GM11168 (cell line): Measurements from ENCODE around the gene HSPBP1.

ENCODE experiments used
- in situ Hi-C: fragments of 300-500 bp; cut with MboI; formaldehyde crosslinking; loops from one replicate; pipeline ENCODE4 v1.12.0; 2022; ENCODE audit warnings: low sequenced_read_pairs; ENCODE audit not compliant: unreplicated experiment

Gene HSPBP1

DNA sequence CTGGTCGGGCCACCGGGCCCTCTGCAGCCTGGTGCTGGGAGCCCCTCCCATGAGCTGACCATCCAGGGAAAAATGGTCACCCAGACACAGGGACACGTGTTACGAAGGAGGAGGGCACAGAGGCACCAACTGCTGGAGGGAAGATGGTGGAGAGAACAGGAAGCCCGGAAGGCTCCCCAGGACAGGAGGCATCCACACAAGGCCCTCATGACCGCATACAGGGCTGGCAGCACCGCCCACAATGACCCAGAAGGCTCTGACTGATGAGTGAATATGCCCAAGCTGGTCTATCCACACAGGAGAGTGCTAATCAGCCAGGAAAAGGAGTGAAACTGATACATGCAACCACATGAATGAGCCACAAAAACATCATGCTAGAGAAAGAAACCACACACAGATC, 37.4 kb downstream of the HSPBP1 start:
- in situ Hi-C loops, result no loop called here

DNA sequence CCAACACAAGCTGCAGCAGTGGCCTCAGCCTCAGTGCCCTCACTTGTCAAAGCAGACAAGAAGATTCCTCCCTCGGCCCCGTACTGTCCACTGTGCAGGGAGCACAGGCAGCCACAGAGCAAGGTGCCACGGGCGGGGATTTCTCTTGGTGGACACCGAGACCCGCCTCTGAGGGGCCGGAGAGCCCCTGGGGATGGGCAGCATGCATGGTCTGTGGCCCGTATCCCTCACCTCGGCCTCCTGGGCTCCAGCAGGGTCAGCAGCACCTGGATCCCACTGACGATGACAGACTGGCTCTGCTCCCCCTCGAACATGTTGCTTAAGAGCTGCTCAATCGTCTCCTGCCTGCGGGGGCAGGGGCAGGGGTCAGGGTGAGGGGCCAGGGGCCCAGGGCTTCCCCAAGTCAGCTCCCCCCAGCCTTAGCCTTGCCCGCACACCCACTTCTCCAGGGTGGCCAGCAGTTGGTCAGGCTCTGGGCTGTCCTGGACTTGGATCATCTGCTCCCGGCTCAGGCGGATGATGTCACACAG, 37.9 kb downstream of the HSPBP1 start:
- in situ Hi-C loops, result no loop called here

DNA sequence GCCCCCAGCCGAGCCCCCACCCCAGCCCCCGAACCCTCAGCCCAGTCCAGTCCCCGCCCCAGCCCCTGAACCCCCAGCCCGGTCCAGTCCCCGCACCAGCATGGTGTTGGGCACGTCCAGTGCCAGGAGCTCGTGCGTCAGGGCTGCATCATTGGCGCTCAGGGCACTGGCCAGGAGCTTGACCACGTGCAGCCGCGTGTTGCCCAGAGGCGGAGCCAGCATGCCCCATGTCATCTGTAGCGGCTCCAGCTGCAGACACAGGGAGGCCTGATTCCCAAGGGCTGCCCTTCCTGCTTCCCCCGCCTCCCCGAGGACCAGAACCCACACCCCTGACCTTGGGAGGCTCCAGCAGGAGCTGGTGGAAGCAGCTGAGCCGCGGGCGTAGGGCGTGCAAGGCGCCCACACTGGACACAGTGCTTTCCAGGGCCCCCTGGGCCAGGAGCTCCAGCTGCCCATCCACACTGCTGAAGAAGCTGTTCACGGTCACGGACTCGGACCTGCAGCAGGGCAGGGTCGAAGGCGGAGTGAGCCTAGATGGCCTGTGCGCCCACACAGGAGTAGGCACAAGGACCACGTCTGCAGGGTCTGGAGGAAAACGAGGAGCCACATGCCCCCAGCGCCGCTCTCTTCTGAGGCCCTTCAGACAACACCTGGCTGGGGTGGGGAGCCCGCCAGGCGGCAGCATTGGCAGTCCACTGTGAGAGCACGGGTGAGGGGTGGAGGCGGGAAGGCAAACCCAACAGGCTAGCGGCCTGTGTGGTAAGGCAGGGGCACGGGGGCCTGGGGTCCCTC, 38.6 kb downstream of the HSPBP1 start:
- in situ Hi-C loops, result no loop called here

DNA sequence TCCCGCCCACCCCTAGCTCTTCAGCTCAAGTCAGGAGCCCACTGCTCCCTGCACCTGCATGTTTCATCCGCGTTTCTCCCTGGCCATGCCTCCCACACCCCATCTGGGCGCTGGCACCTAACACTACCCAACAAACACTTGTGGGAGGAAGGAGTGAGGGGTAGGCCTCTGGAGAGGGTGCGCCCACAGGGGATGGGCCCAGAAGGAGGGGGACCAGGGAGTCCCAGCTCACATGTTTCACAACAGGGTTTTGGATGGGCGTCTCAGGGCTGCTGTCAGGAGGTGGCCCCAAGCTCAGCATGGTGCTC, 39.2 kb downstream of the HSPBP1 start:
- in situ Hi-C loops, result no loop called here

DNA sequence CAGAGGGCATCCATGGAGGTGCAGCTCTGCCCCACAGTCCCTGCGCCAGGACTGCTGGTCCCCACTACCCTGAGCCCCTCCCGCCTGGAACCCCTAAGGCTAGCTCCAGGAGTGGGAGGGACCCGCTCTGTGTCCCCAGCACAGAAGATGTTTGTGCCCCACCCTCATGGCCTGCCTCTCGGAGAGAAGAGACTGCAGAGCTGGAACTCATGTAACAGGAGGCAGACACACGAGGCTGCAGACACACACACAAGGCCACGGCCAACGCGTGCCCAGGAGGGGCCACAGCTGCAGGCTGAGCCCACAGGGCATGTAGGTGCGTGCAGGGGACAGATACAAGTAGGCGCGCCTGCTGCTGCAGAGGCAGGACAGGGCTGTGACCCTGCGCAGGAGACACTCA, 40.9 kb downstream of the HSPBP1 start:
- in situ Hi-C loops, result no loop called here

DNA sequence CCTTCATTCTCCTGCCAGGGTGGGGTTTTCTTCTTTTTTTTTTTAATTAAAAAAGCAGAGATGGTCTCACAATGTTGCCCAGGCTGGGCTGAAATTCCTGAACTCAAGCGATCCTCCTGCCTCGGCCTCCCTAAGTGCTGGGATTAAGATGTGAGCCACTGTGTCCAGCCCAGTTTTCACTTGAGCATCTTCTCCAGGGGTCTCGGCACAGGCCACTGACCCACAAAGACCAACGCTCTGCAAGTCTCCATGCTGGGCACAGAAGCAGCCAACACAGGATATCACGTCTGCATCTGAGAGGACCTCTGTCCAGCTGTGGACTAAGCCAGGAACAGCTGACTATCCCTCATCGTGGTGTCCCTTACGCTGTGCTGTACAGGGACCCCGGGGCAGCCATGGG, 41.9 kb downstream of the HSPBP1 start:
- in situ Hi-C loops, result no loop called here

DNA sequence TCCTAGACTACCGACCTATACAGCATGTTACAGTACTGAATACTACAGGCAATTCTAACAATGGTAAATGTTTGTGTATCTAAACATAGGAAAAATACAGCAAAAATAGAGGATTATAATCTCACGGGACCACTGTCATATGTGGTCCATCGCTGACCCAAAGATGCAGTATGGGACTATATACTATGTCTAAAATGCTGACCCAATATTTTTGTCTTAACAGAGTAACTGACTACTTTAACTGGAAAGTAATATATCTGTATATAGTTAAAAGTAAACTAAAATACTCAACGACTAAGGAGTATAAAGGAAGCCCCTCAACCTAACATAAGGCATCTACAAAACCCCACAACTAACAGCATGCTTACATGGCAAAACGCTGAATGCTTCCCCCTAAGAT, 46.9 kb downstream of the HSPBP1 start:
- in situ Hi-C loops, result no loop called here

DNA sequence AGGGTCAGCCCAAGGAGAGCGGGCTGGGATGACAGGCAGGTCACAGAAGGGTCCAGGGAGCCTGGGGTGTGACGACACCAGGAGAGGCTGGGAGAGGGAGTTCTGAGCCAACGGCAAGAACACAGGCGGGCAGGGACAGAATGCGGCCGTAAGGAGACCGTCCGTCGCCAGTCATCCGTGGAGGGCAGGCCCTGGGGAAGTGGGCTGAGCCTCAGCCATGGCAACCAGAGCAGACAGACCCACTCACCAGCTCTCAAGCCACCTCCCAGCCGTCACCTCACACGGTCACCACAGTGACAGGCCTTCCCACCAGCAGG, 47.7 kb downstream of the HSPBP1 start:
- in situ Hi-C loops, result no loop called here

DNA sequence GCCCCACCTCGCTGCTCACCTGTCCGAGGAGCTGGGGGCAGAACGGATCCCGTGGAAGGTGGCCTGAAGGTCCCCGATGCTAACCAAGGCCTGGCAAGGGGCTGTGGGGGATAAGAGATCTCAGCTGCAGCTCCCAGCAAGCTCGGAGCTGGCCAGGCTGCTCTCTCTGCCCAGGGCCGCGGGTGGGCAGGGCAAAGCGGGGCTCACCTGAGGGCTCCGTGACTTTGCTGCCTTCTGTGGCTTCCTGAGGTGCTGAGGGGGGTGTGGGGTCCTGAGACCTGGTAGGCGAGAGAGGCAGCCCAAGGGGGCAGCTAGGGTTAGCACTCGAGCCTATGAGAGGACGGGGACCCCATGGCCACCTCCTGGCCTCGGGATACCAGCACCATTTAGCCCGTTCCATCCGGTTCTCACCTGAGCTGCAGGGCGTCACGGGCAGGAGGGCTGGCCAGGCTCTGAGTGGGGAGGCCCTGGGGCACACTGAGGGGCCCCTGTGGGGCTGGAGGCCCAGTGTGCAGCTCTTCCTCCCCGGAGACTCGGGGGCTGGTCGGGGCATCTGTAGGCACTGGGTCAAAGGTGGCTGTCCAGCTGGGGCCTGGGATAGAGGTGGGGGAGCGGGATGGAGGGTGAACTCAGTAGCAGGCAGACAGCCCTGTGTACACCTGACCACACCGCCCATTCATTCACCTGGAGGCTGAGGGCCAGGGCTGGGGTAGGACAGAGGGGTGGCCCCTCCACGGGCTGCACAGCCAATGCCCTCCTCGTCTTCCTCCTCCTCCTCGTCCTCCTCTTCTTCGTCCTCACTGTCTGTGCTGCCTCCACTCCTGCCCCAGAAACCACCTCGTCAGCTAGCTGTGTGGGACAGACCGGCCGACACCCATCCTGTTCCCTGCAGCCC, 48.3 kb downstream of the HSPBP1 start:
- in situ Hi-C loops, result no loop called here

DNA sequence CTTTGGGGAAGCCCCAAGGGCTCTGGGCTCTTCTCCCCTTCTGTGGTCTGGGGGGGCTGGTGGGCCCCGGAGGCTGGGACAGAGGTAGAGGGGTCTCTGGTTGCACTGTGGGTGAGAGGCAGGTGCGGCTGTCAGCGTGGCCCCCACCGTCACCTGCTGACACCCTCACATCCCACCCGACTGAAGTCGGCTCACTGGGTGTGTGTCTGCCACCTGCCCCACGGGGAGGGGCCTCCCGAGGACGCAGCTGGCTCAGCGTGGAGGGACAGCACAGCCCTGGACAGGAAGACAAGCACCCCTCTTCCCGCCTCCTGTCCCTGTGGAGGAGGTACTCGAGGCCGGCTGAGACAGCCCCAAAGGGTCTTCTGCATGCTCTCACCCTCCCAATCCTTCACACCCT, 49.1 kb downstream of the HSPBP1 start:
- in situ Hi-C loops, result no loop called here

DNA sequence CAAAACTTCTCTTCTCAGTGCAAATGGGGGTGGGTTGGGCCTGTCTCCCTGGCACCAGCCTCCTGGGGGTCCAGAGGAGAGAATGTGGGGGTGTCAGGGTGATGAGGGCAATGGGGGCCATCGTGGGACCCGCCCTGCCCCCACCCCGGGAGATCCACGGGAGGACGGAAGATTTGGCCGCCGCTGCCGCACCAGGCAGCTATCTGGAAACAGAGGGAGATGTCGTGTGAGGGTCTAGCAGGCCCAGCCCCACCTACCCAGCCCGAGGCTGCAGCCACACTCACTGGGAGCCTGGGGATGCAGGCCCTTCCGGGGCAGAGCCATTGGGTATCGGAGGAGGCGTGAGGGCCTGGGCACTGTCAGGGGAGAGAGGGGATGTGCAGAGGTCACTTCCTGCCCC, 49.6 kb downstream of the HSPBP1 start:
- in situ Hi-C loops, result no loop called here

DNA sequence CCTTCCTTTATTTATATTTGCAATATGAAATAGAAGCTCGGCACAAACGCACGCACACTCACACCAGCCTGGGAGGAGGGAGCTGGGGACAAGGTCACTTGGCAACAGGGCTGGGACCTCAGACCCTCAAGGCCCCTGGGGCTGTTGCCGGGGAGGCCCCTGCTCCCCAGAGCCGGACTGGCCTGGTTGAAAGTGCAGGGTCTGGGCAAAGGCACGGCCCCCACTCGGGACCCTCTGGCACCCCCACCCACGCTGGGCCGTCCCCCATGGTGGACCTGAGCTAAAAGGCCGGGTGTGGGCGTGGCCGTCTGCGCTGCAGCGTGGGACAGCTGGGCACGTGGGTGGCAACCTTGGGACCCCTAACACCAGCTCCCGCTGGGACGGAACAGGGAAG, 50.1 kb downstream of the HSPBP1 start:
- in situ Hi-C loops, result no loop called here

DNA sequence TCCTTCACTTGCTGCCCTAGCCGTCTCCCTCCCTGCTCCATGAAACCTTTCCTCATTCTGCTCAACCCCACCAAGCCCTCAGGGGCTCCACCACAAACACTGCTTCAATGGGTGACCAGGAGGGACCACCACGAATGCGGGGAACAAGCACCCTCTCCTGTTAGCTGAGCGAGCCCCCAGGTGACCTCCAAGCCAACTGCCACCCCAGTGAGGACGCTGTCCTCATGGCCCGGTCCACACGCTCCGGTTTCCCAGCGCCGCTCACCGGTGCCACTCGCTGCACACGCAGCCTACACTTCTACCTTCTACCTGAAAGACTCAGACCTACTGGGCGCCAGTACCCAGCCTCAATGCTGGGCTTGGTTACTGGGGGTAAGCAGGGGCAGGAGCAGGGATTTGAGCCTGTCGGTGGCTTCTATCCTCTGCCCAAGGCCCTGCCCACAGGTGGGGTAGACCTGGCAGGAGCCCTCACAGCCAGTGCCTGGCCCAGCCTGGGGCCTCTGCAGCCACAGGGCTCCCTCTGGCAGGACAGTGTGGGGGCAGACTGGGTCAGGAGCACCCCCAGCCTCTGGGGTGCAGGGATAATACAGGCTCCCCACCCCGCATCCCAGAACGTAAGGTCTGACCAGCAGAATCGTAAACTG, 50.6 kb downstream of the HSPBP1 start:
- in situ Hi-C loops, result no loop called here

DNA sequence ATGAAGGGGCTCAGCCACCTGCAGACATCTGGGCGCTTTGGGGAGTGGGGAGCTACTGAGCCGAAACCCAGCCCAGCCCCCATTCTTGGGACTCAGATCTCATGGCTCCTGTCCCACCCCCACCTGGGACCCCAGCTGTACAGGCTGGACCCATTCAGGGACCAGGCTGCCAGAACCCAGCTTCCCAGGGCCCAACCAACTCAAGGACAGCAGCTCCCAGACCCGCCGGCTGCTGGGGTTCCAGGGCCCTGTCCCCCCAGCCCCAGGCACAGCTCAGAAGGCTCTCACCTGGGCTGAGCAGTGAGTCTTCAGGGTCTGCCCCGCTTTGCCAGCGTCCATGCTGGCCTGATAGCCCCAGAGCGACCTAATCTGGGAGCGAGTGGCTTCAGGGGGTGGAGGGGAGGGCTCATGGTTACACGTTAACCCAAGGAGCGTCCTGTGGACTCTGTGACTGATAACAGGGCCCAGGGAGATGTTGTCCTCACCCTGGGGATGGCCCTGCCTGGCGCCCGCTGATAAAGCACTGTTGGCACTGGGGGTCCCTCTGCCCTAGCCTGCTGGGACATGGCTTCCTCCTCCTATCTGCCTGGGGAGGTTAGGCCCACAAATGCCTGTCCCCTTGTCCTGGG, 51.4 kb downstream of the HSPBP1 start, which contains the start of gene TMEM86B:
TSS of gene TMEM86B (minus strand) at position 361 of the 629 bp plus-strand sequence. CDS start at position 339, 22 bp downstream.
- in situ Hi-C loops, result no loop called here

DNA sequence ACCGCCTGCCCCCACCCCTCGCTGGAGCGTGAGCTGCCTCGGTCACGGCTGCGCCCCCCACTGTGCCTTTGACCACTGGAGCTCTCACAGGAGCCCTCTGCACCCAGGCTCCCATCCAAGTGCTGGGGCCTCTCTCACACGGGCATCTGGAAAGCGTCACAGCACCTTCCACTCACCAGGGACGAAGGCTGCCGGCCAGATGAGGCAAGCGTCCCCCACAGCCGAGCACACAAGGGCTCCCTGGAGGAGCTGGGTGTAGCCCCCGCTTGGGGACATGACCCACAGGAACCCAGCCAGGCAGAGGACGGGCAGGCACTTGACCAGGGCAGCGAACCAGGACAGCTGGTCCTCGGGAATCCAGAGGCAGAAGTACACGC, 51.9 kb downstream of the HSPBP1 start:
- in situ Hi-C loops, result no loop called here

DNA sequence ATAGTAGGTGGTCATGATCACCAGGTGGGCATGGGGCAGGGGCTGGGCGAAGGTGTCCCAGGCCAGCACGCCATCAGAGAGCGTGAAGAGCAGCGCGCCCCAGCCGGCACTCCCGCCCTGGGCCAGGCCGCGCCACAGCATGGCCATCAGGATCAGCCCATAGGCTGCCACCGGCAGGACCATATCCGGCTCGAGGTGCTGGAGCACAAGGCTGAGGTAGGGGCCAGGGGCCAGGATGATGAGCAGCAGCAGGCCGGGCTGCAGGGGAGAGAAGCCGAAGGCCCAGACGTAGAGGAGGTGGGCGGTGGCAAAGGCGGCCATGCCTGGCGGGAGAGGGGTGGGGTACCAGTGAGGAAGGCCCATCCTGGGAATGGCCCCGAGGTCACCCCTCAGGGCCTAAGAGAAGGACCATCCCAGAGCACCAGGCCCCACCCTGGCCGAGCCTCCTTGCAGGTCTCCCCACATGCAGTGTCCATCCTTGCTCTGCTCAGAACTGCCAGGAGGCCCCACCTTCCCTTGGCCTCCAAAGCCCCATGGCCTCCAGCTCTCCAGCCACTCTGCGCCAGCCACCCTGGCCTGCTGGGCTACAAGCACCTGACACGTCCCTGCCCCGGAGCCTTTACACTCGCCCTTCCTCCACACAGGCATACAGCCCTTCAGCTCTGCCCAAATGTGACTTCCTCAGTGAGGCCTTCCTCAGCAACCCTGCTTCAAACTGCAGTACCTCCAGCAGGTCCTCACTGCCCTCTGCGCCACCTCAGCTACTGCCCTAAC, 52.5 kb downstream of the HSPBP1 start:
- in situ Hi-C loops, result no loop called here

DNA sequence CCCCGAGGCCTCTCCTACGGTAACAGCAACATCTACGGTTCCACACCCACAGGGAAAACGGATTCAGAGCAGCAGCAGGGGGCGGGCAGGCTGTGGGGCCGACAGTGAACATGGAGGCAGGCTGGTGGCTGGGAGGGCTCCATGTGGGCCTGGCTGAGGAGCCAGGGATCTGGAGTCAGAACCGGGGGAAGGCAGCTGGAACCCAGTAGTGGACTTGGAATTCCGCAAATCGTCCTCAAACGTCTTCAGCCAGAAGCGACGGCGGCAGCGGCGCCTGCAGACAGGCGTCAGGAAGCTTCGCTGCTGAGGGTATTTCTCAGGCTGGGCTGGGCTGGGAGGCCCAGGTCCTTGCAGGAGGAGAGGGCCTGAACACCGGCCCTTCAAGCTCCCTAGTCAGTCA, 53.1 kb downstream of the HSPBP1 start:
- in situ Hi-C loops, result no loop called here

DNA sequence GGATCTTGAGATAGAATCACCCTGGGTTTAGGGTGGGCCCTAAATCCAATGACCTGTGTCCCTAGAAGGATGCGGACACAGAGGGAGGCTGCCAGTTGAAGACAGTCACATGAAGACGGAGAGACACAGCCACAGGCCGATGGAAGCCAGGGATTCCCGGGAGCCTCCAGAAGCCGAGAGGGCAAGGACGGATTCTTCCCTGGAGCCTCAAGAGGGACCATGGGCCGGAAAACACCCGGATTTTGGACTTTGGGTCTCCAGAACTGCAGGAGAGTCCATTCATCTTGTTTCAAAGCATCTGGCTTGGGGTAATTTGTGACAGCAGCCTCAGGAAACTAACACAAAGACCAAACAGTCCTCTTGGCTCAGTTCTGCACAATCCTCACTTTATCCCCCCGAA, 53.6 kb downstream of the HSPBP1 start:
- in situ Hi-C loops, result no loop called here

DNA sequence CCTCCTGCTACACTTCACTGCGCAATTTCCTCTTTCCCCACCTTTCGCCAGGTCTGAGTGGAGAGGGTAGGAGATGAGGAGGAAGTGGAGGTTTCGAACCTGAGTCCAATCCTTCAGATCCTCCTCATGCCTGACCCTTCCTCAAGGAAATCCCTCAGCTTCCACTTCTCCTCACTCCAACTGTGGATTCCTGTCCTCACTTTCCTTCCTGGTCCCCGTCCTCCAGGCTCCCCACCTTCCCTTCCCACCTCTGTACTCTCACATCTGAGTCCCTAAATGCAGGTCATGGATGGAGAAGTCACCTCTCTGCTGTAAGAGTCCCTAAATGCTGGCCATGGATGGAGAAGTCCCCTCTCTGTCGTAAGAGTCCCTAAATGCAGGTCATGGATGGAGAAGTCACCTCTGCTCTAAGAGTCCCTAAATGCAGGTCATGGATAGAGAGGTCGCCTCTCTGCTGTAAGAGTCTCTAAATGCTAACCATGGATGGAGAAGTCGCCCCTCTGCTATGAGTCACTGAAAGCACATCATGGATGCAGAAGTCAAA, 54.4 kb downstream of the HSPBP1 start:
- in situ Hi-C loops, result no loop called here
